Measurements from ENCODE around the gene PRSS53.

GRCh38 chr16:31080756-31081419 lies 7.9 kb downstream of the PRSS53 start:
- no peak for TF ChIP-seq POLR2A (IDR thresholded peaks at IDR 0.05)
- TF ChIP-seq CTCF (IDR thresholded peaks at IDR 0.05), result no peak

Data from lower leg skin (tissue), 3 donors.